H1 (cell line): ENCODE data around the gene ENAH. TPM values are rescaled to one million over a fixed set of nuclear protein-coding genes. Genes with fewer than 3 reads are reported as not detected.

ENCODE experiments used
- CTCF ChIA-PET: fragments of 300-600 bp; sonication (Branson Sonifier 250); formaldehyde crosslinking; loops from one replicate; lab custom pipeline; 2021; ENCODE audit not compliant: partially characterized antibody; lab: Charles Lee
- POLR2A ChIA-PET: fragments of 300-600 bp; sonication (Branson Sonifier 250); formaldehyde crosslinking; loops from one replicate; lab custom pipeline; 2021; ENCODE audit warnings: inconsistent platforms; ENCODE audit not compliant: partially characterized antibody; lab: Charles Lee
- DNase-seq, 2 experiments: peaks; one replicate each; pipeline versions ENCODE4 v3.0.0 to v3.0.0-alpha.2; 2010 to 2022; ENCODE audit warnings: low spot score in 2 of 2, low read depth in 1 of 2, mixed read lengths in 1 of 2
- FAIRE-seq: peaks from 2 replicates; lab custom pipeline; 2011; peaks lifted over from hg19 to GRCh38; lab: Jason Lieb, UNC
- H2AFZ ChIP-seq: 2 replicates; pipeline ENCODE4 v1.8.1; 2012; ENCODE audit warnings: low read length, inconsistent platforms
- H2AK5ac ChIP-seq: 2 replicates; pipeline ENCODE4 v1.6.1; 2013; ENCODE audit warnings: low read depth, low read length
- H2BK120ac ChIP-seq: replicated peaks from 2 replicates; pipeline ENCODE3; 2013; ENCODE audit warnings: low read depth, low read length, inconsistent platforms
- H2BK12ac ChIP-seq: 2 replicates; pipeline ENCODE4 v1.6.1; 2013; ENCODE audit warnings: low read depth, low read length
- H2BK15ac ChIP-seq: 2 replicates; pipeline ENCODE4 v1.6.1; 2013; ENCODE audit warnings: low read length
- H2BK20ac ChIP-seq: 2 replicates; pipeline ENCODE4 v1.6.1; 2013; ENCODE audit warnings: low read length
- H2BK5ac ChIP-seq: 2 replicates; pipeline ENCODE4 v1.6.1; 2013; ENCODE audit warnings: low read depth, low read length
- H3K14ac ChIP-seq: 2 replicates; pipeline ENCODE4 v1.6.1; 2013; ENCODE audit warnings: inconsistent platforms; ENCODE audit not compliant: insufficient read length
- H3K18ac ChIP-seq: 2 replicates; pipeline ENCODE4 v1.6.1; 2013; ENCODE audit warnings: low read length; ENCODE audit errors: extremely low read depth
- H3K23ac ChIP-seq: 2 replicates; pipeline ENCODE4 v1.6.1; 2013; ENCODE audit warnings: inconsistent platforms; ENCODE audit not compliant: insufficient read length
- H3K23me2 ChIP-seq: 2 replicates; pipeline ENCODE4 v1.6.1; 2013; ENCODE audit warnings: low read depth, low read length
- H3K27ac ChIP-seq: 2 replicates; pipeline ENCODE4 v1.6.1; 2011; ENCODE audit warnings: low read depth, low read length, inconsistent platforms
- H3K27me3 ChIP-seq, 4 experiments: replicated peaks in 1 of 4; 1 replicate in 1 of 4; 2 replicates in 3 of 4; pipeline versions ENCODE4 v1.6.1 to v1.8.1; 2011 to 2013; ENCODE audit warnings: low read length in 3 of 4, mild to moderate bottlenecking in 3 of 4, inconsistent platforms in 2 of 4, mixed read lengths in 2 of 4, moderate library complexity in 1 of 4; ENCODE audit not compliant: control insufficient read depth in 3 of 4, insufficient read depth in 3 of 4; ENCODE audit errors: extremely low read depth in 1 of 4
- H3K36me3 ChIP-seq, 4 experiments: 2 replicates each; pipeline versions ENCODE4 v1.6.1 to v1.8.1; 2011 to 2013; ENCODE audit warnings: mild to moderate bottlenecking in 4 of 4, low read length in 3 of 4, moderate library complexity in 2 of 4, control low read depth in 1 of 4, inconsistent platforms in 1 of 4; ENCODE audit not compliant: insufficient read depth in 4 of 4, control insufficient read depth in 2 of 4
- H3K4ac ChIP-seq: replicated peaks from 2 replicates; pipeline ENCODE3; 2013; ENCODE audit warnings: low read length, low read depth, mixed read lengths, inconsistent platforms; ENCODE audit not compliant: insufficient read length
- H3K4me1 ChIP-seq, 4 experiments: replicated peaks in 1 of 4; 1 replicate in 1 of 4; 2 replicates in 3 of 4; pipeline versions ENCODE4 v1.6.1 to v1.8.1; 2011 to 2013; ENCODE audit warnings: low read length in 3 of 4, inconsistent platforms in 2 of 4, mixed read lengths in 1 of 4; ENCODE audit not compliant: insufficient read depth in 4 of 4, control insufficient read depth in 3 of 4
- H3K4me2 ChIP-seq, 2 experiments: 2 replicates each; pipeline versions ENCODE4 v1.6.1 to v1.8.1; 2011 to 2013; ENCODE audit warnings: low read depth in 2 of 2, low read length in 2 of 2, control low read depth in 1 of 2, inconsistent platforms in 1 of 2, mild to moderate bottlenecking in 1 of 2; ENCODE audit not compliant: insufficient read depth in 1 of 2
- H3K4me3 ChIP-seq, 4 experiments: fragments of 200-600, 300-600 bp in 1 of 4; sonication (generic), shearing (Covaris generic), sonication (Bioruptor Twin) in 1 of 4; 2 replicates each; pipeline versions ENCODE4 v1.5.1 to v1.8.1; 2011 to 2016; ENCODE audit warnings: low read length in 4 of 4, low read depth in 3 of 4, control low read depth in 2 of 4, inconsistent platforms in 2 of 4, mild to moderate bottlenecking in 2 of 4, mixed read lengths in 1 of 4, moderate library complexity in 1 of 4; ENCODE audit not compliant: insufficient read depth in 2 of 4; ENCODE audit errors: extremely low read depth in 1 of 4
- H3K56ac ChIP-seq: replicated peaks from 2 replicates; pipeline ENCODE3; 2013; ENCODE audit warnings: low read depth, mild to moderate bottlenecking, mixed read lengths, low read length, inconsistent platforms; ENCODE audit not compliant: insufficient read length
- H3K79me1 ChIP-seq: 2 replicates; pipeline ENCODE4 v1.6.1; 2013; ENCODE audit warnings: low read depth, low read length, control low read depth
- H3K79me2 ChIP-seq, 2 experiments: 2 replicates each; pipeline versions ENCODE4 v1.6.1 to v1.8.1; 2012 to 2013; ENCODE audit warnings: low read length in 2 of 2, mild to moderate bottlenecking in 2 of 2, inconsistent platforms in 1 of 2; ENCODE audit not compliant: insufficient read depth in 2 of 2, control insufficient read depth in 1 of 2
- H3K9ac ChIP-seq, 4 experiments: replicated peaks in 1 of 4; 1 replicate in 1 of 4; 2 replicates in 3 of 4; pipeline versions ENCODE4 v1.6.1 to v1.8.1; 2011 to 2013; ENCODE audit warnings: low read depth in 3 of 4, low read length in 3 of 4, control low read depth in 2 of 4, mild to moderate bottlenecking in 2 of 4, moderate library complexity in 2 of 4, inconsistent platforms in 1 of 4; ENCODE audit errors: extremely low read depth in 1 of 4
- H3K9me3 ChIP-seq, 2 experiments: 2 replicates each; pipeline versions ENCODE4 v1.6.1 to v1.8.1; 2012 to 2013; ENCODE audit warnings: mild to moderate bottlenecking in 2 of 2, moderate library complexity in 2 of 2, control low read depth in 1 of 2, inconsistent platforms in 1 of 2, low read depth in 1 of 2, low read length in 1 of 2, mixed read lengths in 1 of 2; ENCODE audit not compliant: insufficient read depth in 2 of 2
- H4K20me1 ChIP-seq, 2 experiments: replicated peaks in 1 of 2; 2 replicates each; pipeline versions ENCODE3 to v1.8.1; 2011 to 2013; ENCODE audit warnings: inconsistent platforms in 2 of 2, low read length in 2 of 2, mild to moderate bottlenecking in 1 of 2; ENCODE audit not compliant: insufficient read depth in 2 of 2, control insufficient read depth in 1 of 2
- H4K5ac ChIP-seq: 2 replicates; pipeline ENCODE4 v1.6.1; 2013; ENCODE audit warnings: low read length, low read depth, mixed read lengths, inconsistent platforms; ENCODE audit not compliant: insufficient read length
- H4K8ac ChIP-seq: 2 replicates; pipeline ENCODE4 v1.8.0; 2013; ENCODE audit warnings: mild to moderate bottlenecking, moderate library complexity, low read length, inconsistent platforms; ENCODE audit not compliant: insufficient read depth; ENCODE audit errors: extremely low read depth
- H4K91ac ChIP-seq: replicated peaks from 2 replicates; pipeline ENCODE3; 2013; ENCODE audit warnings: low read length, mixed read lengths, inconsistent platforms; ENCODE audit not compliant: insufficient read length
- ATF2 ChIP-seq: IDR thresholded peaks from 2 replicates; pipeline ENCODE4 v1.6.1; 2012; ENCODE audit warnings: low read length, inconsistent platforms
- E2F6 ChIP-seq: IDR thresholded peaks from 2 replicates; pipeline ENCODE4 v1.6.1; 2012; ENCODE audit warnings: inconsistent platforms
- HDAC2 ChIP-seq, 2 experiments: fragments of 300-600 bp in 1 of 2; sonication (generic) in 1 of 2; IDR thresholded peaks; 2 replicates each; pipeline ENCODE4 v1.6.1; 2011 to 2012; ENCODE audit warnings: low read depth in 2 of 2, low read length in 2 of 2, mild to moderate bottlenecking in 2 of 2, moderate library complexity in 2 of 2, borderline replicate concordance in 1 of 2, inconsistent platforms in 1 of 2
- KDM4A ChIP-seq: IDR thresholded peaks from one replicate; pipeline ENCODE4 v1.7.1; 2012; ENCODE audit warnings: low read depth, mild to moderate bottlenecking, moderate library complexity, low read length, inconsistent platforms; ENCODE audit not compliant: severe bottlenecking
- RBBP5 ChIP-seq: IDR thresholded peaks from 2 replicates; pipeline ENCODE4 v1.7.1; 2012; ENCODE audit warnings: low read depth, mild to moderate bottlenecking, inconsistent platforms, low read length, moderate library complexity, borderline replicate concordance
- SP2 ChIP-seq: IDR thresholded peaks from 2 replicates; pipeline ENCODE4 v1.6.1; 2012; ENCODE audit warnings: mild to moderate bottlenecking, low read length, inconsistent platforms
- WGBS, 2 experiments: shearing (Covaris generic) in 1 of 2; methylation state at CpG; one replicate each; pipeline versions ENCODE4 v1.1.6 to v1.1.7; 2013 to 2015; ENCODE audit warnings: low lambda C conversion rate in 2 of 2, mixed read lengths in 2 of 2, inconsistent platforms in 1 of 2, low coverage in 1 of 2, missing lambda C conversion rate in 1 of 2; ENCODE audit not compliant: insufficient replicate concordance in 2 of 2, insufficient coverage in 1 of 2, insufficient read length in 1 of 2; ENCODE audit errors: extremely low coverage in 1 of 2, missing lambda C conversion rate in 1 of 2; 5-methylcytosine and 5-hydroxymethylcytosine counted together
- polyA plus RNA-seq, 7 experiments: library from polyadenylated mRNA; depleted of rRNA in 3 of 7; stranded (reverse) in 5 of 7; unstranded in 2 of 7; fragments of >200 nt in 5 of 7; fragments of 200-250 nt in 2 of 7; gene quantifications; 1 replicate in 5 of 7; 2 replicates in 1 of 7; 4 replicates in 1 of 7; pipeline versions ENCODE4 v1.2.1 to v1.2.3, GENCODE V29; 2011 to 2013; ENCODE audit warnings: missing spikeins in 2 of 7, mixed read lengths in 2 of 7
- total RNA-seq: library from RNA; stranded (reverse); fragmentation: NEBNext Ultra II Directional; extraction: Animal tissue kit (Norgen Biotek cat#: 25700); gene quantifications from 2 replicates; pipeline ENCODE4 v1.2.1, GENCODE V29; 2021

ENAH gene
- total and polyA plus RNA-seq, 2 of the 8 experiments (the other 6 are each of a cell fraction or from before 2014, with no cell fraction given), result 39.1 to 335 TPM

GRCh38 chr1:225445639-225446594 is 207.0 kb downstream of the ENAH start:
- no peak for FAIRE-seq
- Histone ChIP-seq H2AK5ac (no peak overlapping the region), H3K14ac (no peak overlapping the region), H3K9me3 (no peaks in the 10 kb centered on the region), H3K4ac (no peak overlapping the region), H3K79me2 (no peaks in the 10 kb centered on the region), H2BK5ac (no peak overlapping the region), H3K79me1 (no peaks in the 10 kb centered on the region), H3K18ac (no peak overlapping the region), H3K4me1 (peaks cover 0 to 13% (median 6%) of the 10 kb centered on the region in 4 experiments; a peak in 4 of 7 replicates), H3K9ac (no peak overlapping the region), H2AFZ (no peak overlapping the region), H3K56ac (no peak overlapping the region), H4K8ac (no peak overlapping the region), H2BK120ac (no peak overlapping the region), H2BK12ac (no peak overlapping the region), H3K27me3 (no peaks in the 10 kb centered on the region; a peak in 2 of 7 replicates), H3K4me3 (no peak overlapping the region; a peak in 1 of 8 replicates), H3K4me2 (no peak overlapping the region), H4K20me1 (no peaks in the 10 kb centered on the region), H3K36me3 (no peaks in the 10 kb centered on the region), H3K23ac (no peak overlapping the region), H4K91ac (no peak overlapping the region), H4K5ac (no peak overlapping the region), H3K27ac (no peak overlapping the region), H3K23me2 (no peaks in the 10 kb centered on the region), H2BK20ac (no peak overlapping the region), H2BK15ac (no peak overlapping the region)
- CTCF ChIA-PET, result interaction anchor here (0.7 to 2.2 kb wide), 9 partner anchors 17 to 506 kb away, joined by 3 to 7 read pairs (median 3); partner anchors contain the start of gene LEFTY1
- no peak for DNase-seq
- WGBS, 2 experiments, result 80% methylated on average over 9 of the region's 9 CpGs; no CpG with 5 or more reads in 1 of the 2 experiments
- POLR2A ChIA-PET, result interaction anchor here (1.2 to 1.6 kb wide), 2 partner anchors 11 to 22 kb away, joined by 4 read pairs; no protein-coding TSS in a partner anchor
- TF ChIP-seq RBBP5 (no peak), E2F6 (no peak), KDM4A (no peak), HDAC2 (IDR thresholded peaks at IDR 0.05; ENCODE audit: borderline replicate concordance in 1 of 2, low read depth in 2 of 2, low read length in 2 of 2) (no peak), ATF2 (no peak), SP2 (no peak)
